NCI-H146 treated with DMSO at 0.1 percent for 48 hours (cell line): Measurements from ENCODE around the gene SMARCD1.
"Not testable (repeated sequence)": the region's sequence is repeated elsewhere in the genome, so short reads cannot be mapped to it uniquely, and the experiment has no call there.

Experiments
- DNase-seq: peaks from one replicate; lab custom pipeline; 2025; ENCODE audit not compliant: unreplicated experiment; lab: John Stamatoyannopoulos, UW

The SMARCD1 gene

DNA sequence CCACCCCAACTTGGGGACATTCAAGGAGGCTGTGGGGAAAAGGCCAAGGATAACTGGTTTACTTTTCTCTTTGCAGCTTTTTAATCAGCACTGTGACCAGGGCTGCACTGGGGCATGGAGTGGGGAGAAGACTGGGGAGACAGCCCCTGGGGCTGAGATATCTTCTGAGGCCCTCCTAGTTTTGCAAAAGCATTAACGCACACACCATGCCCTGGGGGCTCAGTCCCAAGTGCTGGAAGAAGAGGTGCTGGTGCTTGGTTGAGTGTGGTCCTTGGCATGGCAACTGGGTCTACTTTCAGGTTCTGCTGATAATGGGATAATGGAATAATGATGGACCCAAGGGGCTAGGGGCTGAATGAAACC, 9.4 kb upstream of the SMARCD1 start:
- no peak for DNase-seq

DNA sequence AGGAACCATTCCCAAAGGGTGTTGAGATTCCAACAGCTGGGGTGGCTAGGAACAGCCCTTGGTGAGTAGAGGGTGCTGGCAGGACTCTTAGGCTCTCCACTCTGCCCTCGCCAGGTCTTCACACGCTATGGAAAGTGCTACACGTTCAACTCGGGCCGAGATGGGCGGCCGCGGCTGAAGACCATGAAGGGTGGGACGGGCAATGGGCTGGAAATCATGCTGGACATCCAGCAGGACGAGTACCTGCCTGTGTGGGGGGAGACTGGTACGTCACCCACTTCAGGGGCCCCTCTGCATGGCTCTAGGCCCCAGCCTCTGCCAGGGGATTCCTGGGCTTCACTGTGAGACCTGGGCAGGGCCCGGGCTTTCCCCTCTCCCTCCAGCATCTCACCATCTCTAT, 8.0 kb upstream of the SMARCD1 start:
- DNase-seq: no peak

GRCh38 chr12:50078281-50078680, 6.9 kb upstream of the SMARCD1 start:
- DNase-seq: no peak

GRCh38 chr12:50079771-50080170, 5.4 kb upstream of the SMARCD1 start:
- DNase-seq: no peak

GRCh38 chr12:50081096-50081808, 3.9 kb upstream of the SMARCD1 start:
- DNase-seq: no peak

GRCh38 chr12:50082644-50083043, 2.5 kb upstream of the SMARCD1 start:
- peak; percentile 9 for DNase-seq

- no peak for DNase-seq
Measured at GRCh38 chr12:50083301-50083700, 1.8 kb upstream of the SMARCD1 start.

GRCh38 chr12:50084409-50084774, 750 bp upstream of the SMARCD1 start:
- DNase-seq: not testable (repeated sequence)

DNA sequence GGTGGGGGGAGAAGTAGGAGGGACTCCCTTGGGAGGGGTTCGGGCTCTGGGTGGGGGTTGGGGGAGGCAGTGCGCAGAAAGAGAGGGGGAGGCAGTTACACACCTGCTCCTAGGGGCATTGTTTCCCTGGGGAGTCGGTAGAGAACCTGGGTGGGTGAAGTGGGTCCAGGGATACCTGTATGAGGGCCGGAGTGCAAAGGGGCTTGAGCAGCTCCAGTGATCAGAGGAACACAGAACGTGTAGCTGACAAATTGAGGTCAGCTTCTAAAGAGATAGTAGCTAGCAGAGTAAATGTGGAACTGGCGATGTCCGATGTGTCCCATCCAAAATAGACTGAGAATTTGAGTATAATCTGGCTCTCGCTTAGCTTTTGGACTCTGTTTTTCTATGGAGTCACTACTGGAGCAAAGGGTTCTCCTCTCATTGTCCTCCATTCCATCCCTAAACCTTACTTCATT, 502 bp downstream of the SMARCD1 start:
- DNase-seq: peak; percentile 59

DNA sequence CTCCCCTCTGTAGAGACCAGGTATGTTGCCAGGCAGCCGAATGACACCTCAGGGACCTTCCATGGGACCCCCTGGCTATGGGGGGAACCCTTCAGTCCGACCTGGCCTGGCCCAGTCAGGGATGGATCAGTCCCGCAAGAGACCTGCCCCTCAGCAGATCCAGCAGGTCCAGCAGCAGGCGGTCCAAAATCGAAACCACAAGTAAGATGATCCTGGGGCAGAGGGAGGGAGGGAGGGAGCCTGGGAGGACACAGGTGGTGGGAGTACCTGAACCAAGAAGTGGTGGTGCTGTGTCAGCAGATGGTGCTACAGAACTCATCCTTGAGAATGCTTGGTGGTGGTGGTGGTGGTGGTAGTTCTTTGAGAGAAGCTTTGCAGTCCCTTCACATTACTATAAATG, 1.0 kb downstream of the SMARCD1 start:
- DNase-seq: no peak

GRCh38 chr12:50087151-50087550, 2.0 kb downstream of the SMARCD1 start:
- DNase-seq: no peak

- DNase-seq: no peak
Measured at GRCh38 chr12:50087995-50088394, 2.9 kb downstream of the SMARCD1 start.

GRCh38 chr12:50088577-50089335, 3.6 kb downstream of the SMARCD1 start:
- peak; percentile 64 for DNase-seq

- no peak for DNase-seq
Measured at GRCh38 chr12:50089730-50090129, 4.6 kb downstream of the SMARCD1 start.

GRCh38 chr12:50090391-50090790, 5.2 kb downstream of the SMARCD1 start:
- no peak for DNase-seq

- DNase-seq: no peak
Measured at GRCh38 chr12:50097952-50098351, 12.8 kb downstream of the SMARCD1 start.

GRCh38 chr12:50099302-50100008, 14.3 kb downstream of the SMARCD1 start:
- DNase-seq: no peak

DNA sequence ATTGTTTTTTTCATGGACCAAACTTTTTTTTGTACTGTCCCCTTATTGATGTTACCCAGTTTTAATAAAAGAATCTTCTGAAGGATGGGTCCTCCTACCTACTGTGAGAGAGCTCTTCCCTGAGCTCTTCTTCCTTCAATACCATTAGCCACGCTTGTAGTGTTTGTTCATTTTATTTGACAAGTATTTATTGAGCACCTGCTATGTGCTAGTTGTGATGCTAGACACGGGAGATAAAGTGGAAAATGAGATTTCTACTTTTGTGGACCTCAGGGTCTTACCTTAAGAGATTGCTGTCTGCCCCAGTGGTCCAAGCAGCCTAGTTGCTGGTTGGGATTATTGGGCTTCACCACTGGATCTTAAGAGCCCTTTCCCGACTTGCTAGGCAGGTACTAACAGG, 15.4 kb downstream of the SMARCD1 start:
- DNase-seq: no peak

GRCh38 chr12:50101663-50102062, 16.5 kb downstream of the SMARCD1 start:
- no peak for DNase-seq

DNA sequence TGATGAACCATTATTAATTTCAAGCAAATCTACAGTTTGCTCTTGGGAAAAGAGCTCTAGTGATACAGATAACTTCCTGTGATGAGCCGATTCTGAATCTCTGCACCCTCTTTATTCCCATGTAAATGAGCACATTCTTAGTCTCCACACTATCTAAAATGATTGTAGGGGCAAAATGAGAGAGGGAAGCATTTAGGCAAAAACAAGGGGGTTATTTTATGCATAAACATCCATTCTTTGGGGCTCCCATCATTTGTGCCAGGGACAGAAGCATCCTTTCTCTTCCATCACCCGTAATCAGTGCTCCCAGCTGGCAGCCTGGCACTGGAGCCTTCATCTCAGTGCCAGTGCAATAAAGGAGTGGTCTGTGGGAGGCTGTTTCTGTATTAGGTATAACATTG, 17.0 kb downstream of the SMARCD1 start:
- no peak for DNase-seq

GRCh38 chr12:50102646-50103309, 17.6 kb downstream of the SMARCD1 start:
- DNase-seq: no peak
